Measurements from ENCODE around the gene WDR59. TPM values are rescaled to one million over a fixed set of nuclear protein-coding genes. Genes with fewer than 3 reads are reported as not detected.
"Not testable (repeated sequence)": the region's sequence is repeated elsewhere in the genome, so short reads cannot be mapped to it uniquely, and the experiment has no call there.

Gene WDR59
- total RNA-seq, 2 donors from 2014 or later, result 28.8 to 36.8 TPM

- Histone ChIP-seq H3K4me1 (ENCODE audit: control insufficient read depth in 1 of 2, low read depth in 2 of 2) (no peaks in the 10 kb centered on the region), H3K36me3 (peaks cover 21% of the 10 kb centered on the region), H3K9me3 (no peaks in the 10 kb centered on the region), H3K27me3 (replicated peaks; ENCODE audit: insufficient read depth) (no peaks in the 10 kb centered on the region), H3K27ac (no peak overlapping the region), H3K4me3 (no peak overlapping the region)
- no peak for TF ChIP-seq CTCF (IDR thresholded peaks at IDR 0.05)
- DNase-seq (ENCODE audit: low spot score) (no peak), ATAC-seq (ENCODE audit: insufficient number of reproducible peaks, low FRiP score, low read depth) (no peak)
Measured at GRCh38 chr16:74923766-74924460, 61.0 kb downstream of the WDR59 start.

GRCh38 chr16:74922150-74923138, 62.5 kb downstream of the WDR59 start:
- Histone ChIP-seq H3K27ac (no peak overlapping the region), H3K4me3 (no peak overlapping the region), H3K36me3 (peaks cover 30% of the 10 kb centered on the region), H3K4me1 (ENCODE audit: control insufficient read depth in 1 of 2, low read depth in 2 of 2) (no peaks in the 10 kb centered on the region), H3K27me3 (replicated peaks; ENCODE audit: insufficient read depth) (no peaks in the 10 kb centered on the region), H3K9me3 (no peaks in the 10 kb centered on the region)
- no peak for TF ChIP-seq CTCF (IDR thresholded peaks at IDR 0.05)
- no peak for DNase-seq (ENCODE audit: low spot score)
- no peak for ATAC-seq (ENCODE audit: insufficient number of reproducible peaks, low FRiP score, low read depth)

DNA sequence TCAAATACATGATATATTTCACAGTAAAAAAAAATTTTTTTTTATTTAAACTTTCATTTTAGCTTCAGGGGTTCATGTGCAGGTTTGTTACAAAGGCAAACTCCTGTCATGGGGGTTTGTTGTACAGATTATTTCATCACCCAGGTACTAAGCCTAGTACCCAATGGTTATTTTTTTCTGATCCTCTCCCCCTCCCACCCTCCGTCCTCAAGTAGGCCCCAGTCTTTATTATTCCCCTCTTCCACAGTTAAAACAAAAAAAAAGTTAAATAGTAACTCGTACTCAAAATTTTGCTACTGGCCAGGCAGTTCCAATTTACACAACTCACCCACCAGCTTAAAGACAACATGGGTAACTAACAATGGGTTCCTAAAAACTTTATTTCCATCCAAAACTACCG, 63.9 kb downstream of the WDR59 start:
- no peak overlapping the region for H3K27ac ChIP-seq

GRCh38 chr16:74909665-74910064, 75.3 kb downstream of the WDR59 start:
- Histone ChIP-seq H3K36me3 (peaks cover 41% of the 10 kb centered on the region), H3K9me3 (peaks cover 7% of the 10 kb centered on the region), H3K27me3 (replicated peaks; ENCODE audit: insufficient read depth) (no peaks in the 10 kb centered on the region), H3K27ac (no peak overlapping the region), H3K4me1 (ENCODE audit: control insufficient read depth in 1 of 2, low read depth in 2 of 2) (no peaks in the 10 kb centered on the region), H3K4me3 (no peak overlapping the region)
- DNase-seq (ENCODE audit: low spot score) (no peak), ATAC-seq (ENCODE audit: insufficient number of reproducible peaks, low FRiP score, low read depth) (no peak)
- no peak for TF ChIP-seq CTCF (IDR thresholded peaks at IDR 0.05)

More for the DNA sequence above, 63.9 kb downstream of the WDR59 start:
- Histone ChIP-seq H3K27me3 (replicated peaks; ENCODE audit: insufficient read depth) (no peaks in the 10 kb centered on the region), H3K4me3 (no peak overlapping the region), H3K9me3 (no peaks in the 10 kb centered on the region), H3K36me3 (peaks cover 37% of the 10 kb centered on the region), H3K4me1 (ENCODE audit: control insufficient read depth in 1 of 2, low read depth in 2 of 2) (no peaks in the 10 kb centered on the region)
- ATAC-seq (ENCODE audit: insufficient number of reproducible peaks, low FRiP score, low read depth) (no peak), DNase-seq (ENCODE audit: low spot score) (no peak)
- TF ChIP-seq CTCF (IDR thresholded peaks at IDR 0.05), result no peak

DNA sequence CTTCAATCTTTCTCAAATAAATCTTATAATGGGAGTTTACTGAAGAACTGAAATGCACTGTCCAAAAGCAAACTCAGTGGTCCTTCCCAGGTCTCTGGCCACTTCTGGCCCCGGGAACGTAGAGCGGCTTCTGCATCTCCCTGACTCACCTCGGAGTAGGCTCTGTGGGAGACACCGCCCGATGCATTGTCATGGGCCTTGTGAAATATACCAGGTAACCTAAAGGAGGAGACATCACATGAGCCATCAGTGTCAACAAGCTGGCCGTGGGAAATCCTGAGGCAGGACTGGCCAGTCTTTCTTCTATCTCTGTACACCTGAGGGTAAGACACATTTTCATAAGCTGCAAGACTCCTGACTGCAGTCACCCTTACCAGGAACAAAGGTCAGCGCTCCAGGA, 76.2 kb downstream of the WDR59 start:
- not testable (repeated sequence) for H3K9me3 ChIP-seq; H3K27ac ChIP-seq; DNase-seq (ENCODE audit: low spot score); H3K4me1 ChIP-seq (ENCODE audit: control insufficient read depth in 1 of 2, low read depth in 2 of 2); H3K4me3 ChIP-seq; H3K27me3 ChIP-seq (replicated peaks; ENCODE audit: insufficient read depth); ATAC-seq (ENCODE audit: insufficient number of reproducible peaks, low FRiP score, low read depth)
- H3K36me3 ChIP-seq, result peaks cover 41% of the 10 kb centered on the region
